Islet precursor cell (in vitro differentiated cells): ENCODE data around the gene NUP98.
"Not testable (repeated sequence)": the region's sequence is repeated elsewhere in the genome, so short reads cannot be mapped to it uniquely, and the experiment has no call there.

Experiments used
- DNase-seq: peaks from one replicate; pipeline ENCODE4 v3.0.0-alpha.2; 2018

Gene NUP98

DNA sequence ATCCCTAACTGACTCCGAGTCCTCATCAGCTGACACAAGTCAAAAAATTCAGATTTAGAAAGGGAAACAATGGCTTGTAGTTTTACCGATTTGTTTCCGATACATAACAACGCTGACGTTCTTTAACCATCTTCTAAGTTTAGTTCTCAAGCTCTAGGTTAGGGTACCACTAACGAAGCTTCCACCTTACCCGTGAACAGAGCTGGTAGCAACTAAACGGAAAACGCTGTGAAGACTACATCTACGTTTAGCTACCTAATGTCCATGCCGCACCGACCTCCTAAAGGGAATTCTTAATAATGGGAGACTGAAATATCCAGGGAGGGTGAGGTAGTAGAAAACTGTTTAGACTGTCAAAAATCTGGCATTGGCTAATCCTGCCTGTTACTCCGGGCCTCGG is 1.0 kb downstream of the NUP98 start:
- DNase-seq: no peak

DNA sequence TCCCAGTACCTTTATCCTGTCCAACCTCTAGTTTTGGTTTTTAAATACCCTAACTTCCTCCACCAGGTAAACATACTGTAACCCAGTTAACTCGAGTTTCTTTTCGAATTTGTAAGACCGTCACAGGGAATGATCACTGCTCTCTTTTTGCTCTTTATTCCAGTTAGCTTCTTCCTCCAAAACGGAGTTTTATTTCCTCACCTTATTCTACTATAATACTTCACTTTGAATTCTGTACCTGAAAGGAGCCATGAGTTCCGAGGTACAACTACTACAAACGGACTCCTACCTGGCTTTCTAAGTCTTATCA is 1.4 kb downstream of the NUP98 start:
- no peak for DNase-seq

DNA sequence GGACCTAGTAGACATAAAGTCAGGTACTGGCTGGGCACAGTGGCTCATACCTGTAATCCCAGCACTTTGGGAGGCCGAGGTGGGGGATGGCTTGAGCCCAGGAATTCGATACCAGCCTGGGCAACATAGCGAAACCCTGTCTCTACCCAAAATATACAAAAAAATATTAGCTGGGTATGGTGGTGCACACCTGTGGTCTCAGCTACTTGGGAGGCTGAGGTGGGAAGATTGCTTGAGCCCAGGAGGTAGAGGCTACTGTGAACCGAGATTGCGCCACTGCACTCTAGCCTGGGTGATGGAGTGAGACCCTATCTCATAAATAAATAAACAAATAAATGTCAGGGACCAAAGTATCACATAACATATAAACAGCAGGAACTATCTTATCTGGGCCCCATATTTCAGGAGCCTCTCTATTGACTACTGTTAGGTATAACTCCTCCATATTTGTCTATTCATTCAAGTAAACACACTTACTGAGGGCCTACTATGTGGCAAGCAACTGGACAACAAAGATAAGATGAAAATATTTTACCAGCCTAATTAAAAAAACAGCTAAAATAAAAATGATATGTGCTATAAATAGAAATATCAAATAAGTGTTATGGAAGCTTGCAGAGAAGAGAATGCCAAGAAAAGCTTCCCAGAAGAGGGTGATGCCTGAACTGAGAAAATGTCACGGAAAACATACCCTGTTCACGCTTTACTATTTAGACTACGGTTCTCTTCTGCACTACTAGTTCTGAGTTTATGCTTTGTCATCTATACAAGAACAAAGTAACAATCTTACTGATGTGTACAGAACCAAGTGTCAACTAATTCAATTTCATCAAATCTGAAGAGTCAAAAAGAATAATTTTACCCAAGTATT is 2.0 kb downstream of the NUP98 start:
- no peak for DNase-seq

- not testable (repeated sequence) for DNase-seq
Observed at GRCh38 chr11:3794387-3794786, 3.0 kb downstream of the NUP98 start.

DNA sequence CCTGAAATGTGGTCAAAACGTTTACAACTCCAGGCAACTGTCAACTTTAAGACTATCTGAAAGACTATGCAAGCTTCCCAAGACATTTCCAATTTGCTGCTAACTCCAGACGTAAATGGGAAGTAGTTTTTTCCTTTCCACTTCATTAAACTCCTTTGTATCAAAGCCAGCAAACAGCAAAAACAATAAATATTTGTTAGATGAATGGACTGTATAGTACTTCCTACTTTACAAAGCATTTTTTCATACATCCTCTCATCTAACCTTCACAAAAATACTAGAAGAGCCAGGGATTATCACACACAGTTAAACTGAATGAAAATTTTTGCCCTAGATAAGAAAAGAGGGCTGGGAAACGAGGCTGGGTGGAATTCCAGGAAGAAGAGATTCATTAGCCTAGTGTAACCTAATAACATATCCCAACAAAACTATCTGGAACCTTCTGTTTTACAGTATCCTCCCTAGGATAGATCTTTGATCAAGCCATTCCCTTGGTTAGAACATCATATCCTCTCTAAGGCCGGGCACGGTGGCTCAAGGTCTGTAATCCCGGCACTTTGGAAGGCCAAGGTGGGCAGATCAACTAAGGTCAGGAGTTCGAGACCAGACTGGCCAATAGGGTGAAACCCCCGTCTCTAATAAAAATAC is 10.4 kb downstream of the NUP98 start:
- no peak for DNase-seq

DNA sequence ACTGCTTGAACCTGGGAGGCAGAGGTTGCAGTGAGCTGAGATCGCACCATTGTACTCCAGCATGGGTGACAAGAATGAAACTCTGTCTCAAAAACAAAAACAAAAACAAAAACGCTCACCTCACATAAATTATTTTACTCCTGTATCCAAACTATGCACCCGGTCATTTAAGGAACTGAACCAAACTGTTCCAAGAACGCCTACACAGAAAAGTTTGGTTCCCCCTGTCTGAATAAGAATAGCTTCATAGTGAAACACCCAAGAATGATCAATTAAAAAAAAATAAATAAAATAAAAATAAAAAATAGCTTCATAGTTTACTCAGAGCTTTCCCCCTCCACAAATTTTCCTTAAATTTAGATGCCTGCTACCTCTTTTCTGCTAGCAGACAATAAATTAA is 13.7 kb downstream of the NUP98 start:
- no peak for DNase-seq

DNA sequence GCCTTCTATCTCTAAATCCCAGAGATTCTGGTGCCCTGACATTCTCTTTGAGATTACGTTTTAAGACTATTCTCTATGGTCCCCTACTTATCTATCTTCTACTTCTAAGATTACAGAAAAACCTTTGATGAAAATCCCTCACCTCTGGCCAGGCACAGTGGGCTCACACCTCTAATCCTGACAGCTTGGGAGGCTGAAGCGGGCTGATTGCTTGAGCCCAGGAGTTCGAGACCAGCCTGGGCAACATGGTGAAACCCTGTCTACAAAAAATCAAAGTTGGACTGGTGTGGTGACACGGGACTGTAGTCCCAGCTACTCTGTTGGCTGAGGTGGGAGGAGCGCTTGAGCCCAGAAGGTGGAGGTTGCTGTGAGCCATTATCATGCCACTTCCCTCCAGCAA is 14.4 kb downstream of the NUP98 start:
- no peak for DNase-seq

DNA sequence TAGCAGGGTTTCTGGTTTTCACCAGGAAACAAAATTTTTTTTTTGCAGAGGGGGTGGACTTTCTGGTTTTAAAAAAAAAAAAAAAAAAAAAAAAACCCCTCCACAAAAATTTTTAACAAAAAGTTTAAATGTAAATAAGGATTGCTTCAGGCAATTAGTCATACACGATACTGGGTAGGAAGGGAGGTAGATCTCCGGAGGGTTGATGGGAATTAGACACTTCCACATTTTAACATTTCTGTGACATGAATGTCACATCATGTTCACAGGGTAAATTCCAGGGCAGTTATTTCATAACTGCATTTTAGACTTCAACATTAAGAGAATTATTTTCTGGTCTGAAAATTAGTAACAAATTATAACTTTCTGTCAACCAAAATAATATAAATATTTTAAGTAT is 15.9 kb downstream of the NUP98 start:
- no peak for DNase-seq

DNA sequence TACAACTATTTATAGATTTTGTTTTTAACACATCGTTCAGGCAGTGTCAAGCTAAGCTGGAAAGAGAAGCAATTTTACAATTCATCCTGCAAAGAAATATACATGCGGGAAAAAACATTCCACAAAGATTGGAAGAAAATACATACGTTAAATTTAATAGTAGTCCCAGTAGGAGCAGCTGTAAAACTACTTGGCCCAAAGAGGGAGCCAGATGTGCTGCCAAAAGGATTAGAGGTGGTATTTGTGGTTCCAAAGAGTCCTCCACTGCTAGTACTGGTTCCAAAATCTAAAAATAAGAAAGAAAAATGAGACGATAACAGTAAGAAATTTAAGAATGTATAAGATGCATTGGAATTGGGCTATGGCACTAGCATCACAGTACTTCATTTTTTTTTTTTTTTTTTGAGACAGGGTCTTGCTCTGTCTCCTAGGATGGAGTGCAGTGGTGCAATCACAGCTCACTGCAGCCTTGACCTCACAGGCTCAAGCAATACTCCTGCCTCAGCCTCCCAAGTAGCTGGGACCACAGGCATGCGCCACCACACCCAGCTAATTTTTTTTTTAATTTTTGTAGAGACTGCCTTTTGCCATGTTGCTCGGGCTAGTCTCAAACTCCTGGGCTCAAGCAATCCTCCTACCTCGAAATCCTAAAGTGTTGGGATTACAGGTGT is 21.5 kb downstream of the NUP98 start:
- no peak for DNase-seq

GRCh38 chr11:3773180-3773579 is 24.2 kb downstream of the NUP98 start:
- no peak for DNase-seq

DNA sequence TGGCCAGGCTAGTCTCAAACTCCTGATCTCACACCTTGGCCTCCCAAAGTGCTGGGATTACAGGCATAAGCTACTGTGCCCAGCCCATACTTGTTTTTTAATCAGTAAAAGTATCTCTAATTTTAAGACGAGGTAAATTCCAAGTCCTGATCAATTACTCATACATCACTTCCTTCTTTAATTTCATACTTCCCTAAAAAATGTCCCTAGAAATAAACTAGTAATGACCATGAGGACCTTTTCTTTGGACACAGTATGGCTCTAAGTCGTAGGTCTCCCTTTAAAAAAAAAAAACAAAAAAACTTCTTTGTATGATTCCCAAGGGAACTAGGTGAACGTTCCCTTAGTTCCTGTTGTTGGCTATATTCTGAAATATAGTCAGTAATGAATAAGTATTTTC is 29.8 kb downstream of the NUP98 start:
- no peak for DNase-seq

DNA sequence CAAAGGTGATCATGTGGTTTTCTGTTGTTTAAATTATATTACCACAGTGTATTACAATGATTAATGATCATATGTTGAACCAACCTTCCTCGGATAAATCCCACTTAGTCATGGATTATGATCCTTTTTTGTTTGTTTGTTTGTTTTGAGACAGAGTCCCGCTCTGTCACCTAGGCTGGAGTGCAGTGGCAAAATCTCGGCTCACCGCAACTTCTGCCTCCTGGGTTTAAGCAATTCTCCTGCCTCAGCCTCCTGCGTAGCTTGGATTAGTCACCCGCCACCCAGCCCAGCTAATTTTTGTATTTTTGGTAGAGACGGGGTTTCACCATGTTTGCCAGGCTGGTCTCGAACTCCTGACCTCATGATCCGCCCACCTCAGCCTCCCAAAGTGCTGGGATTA is 30.5 kb downstream of the NUP98 start:
- not testable (repeated sequence) for DNase-seq

DNA sequence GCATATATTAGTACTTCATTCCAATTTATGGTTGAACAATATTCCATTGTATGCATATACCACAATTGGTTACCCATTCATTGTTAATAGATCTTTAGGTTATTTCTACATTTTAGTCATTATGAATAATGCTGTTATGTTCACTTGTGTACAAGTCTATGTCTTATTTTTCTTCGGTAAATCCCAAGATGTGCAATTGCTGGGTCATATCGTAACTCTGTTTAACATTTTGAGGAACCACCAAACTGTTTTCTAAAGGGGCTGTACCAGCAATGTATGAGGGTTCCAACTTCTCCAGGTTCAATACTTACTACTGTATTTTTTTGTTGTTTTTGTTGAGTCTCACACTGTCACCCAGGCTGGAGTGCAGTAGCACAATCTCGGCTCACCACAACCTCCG is 33.1 kb downstream of the NUP98 start:
- no peak for DNase-seq

DNA sequence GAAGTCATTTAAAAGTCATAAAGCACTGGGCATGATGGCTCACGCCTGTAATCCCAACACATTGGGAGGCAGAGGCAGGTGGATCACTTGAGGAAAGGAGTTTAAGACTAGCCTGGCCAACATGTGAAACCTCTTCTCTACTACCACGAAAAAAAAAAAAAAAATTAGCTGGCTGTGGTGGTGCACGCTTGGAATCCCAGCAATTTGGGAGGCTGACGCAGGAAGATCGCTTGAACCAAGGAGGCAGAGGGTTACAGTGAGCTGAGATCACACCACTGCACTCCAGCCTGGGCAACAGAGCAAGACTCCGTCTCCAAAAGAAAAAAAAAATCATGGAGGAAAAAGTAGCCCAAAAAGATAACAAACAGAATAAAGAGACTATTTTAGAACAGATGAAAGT is 42.2 kb downstream of the NUP98 start:
- DNase-seq: no peak

GRCh38 chr11:3753110-3753509 is 44.2 kb downstream of the NUP98 start:
- DNase-seq: no peak

DNA sequence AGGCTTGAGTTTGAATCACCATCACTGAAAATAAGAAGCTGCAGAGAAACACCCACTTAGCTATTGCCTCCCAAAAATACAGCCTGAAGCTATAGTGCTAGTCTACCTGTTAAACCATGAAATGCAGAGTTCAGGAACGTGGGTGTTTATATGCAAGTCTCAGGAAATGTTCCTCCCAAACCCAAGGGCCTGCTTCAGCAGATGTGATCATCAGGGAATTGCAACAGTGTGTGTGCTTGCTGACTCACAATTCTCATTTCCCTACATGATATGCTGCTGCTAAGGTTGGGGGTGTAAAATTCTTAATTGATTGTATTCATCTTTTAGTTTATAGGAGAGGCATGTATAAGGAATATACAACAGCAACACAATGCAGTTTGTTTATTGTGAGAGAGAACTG is 49.6 kb downstream of the NUP98 start:
- no peak for DNase-seq

- no peak for DNase-seq
Observed at GRCh38 chr11:3745161-3745560, 52.2 kb downstream of the NUP98 start.

DNA sequence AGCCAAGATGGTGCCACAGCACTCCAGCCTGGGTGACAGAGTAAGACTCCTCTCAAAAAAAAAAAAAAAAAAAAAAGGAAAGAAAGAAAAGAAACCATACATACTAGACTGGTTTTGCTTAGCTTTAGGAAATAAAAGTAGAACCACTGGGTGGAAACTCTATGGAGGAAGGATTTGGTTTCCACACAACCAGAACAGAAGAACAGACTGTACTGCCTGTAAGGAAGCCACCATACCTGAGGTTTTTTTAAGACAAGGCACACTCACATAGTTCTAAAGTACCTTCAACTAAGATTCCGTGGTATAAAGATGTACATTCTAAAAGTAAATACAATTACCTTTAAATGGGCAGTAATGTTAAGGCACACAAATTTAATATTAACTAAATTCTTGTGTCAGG is 58.6 kb downstream of the NUP98 start:
- DNase-seq: no peak

GRCh38 chr11:3738241-3738640 is 59.1 kb downstream of the NUP98 start:
- DNase-seq: no peak

GRCh38 chr11:3737386-3737933 is 59.9 kb downstream of the NUP98 start:
- DNase-seq: no peak

GRCh38 chr11:3736816-3737215 is 60.5 kb downstream of the NUP98 start:
- DNase-seq: no peak

DNA sequence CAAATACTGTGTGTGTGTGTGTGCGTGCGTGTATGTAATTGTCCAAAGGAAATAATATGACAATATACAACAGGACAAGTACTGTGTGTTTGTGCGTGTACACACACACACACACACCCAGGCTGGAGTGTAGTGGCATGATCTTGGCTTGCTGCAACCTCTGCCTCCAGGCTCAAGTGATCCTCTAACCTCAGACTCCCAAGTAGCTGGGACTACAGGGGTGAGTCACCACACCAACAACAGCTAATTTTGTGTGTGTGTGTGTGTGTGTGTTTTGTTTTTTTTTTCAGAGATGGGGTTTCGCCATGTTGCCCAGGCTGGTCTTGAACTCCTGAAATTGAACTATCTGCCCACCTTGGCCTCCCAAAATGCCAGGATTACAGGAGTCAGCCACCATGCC is 61.5 kb downstream of the NUP98 start:
- no peak for DNase-seq

DNA sequence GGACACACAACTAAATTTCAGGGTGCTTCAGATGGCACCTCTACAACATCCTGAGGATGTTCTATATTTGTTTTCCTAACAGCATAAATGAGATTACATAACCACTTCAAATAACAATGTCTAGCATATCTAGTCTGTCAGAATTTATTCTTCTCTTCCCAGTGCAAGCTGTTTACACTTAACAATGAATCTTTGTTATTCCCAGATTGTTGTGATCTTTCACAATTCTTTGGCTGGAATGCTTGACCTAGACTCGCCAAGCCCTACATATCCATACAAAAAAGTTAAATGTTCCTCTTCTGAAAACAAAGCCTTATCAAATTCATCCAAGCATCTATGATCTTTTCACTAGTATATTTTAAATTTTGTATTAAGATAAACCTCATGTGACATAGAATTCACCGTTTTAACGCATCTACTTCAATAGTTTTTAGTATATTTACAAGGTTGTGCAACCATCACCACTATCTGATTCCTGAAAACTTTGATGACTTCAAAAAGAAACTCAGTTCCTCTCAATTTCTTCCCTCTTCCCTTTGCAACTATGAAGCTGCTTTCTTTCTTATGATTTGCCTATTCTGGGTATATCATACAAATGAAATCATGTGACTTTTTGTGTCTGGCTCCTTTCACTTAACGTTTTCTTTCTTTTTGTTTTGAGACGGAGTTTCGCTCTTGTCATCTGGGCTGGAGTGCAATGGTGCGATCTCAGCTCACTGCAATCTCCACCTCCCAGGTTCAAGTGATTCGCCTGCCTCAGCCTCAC is 64.5 kb downstream of the NUP98 start:
- no peak for DNase-seq
